Upper lobe of right lung (tissue), 1 donor: ENCODE data around the gene GDAP1L1. TPM values are rescaled to one million over a fixed set of nuclear protein-coding genes. Genes with fewer than 3 reads are reported as not detected.

Experiments
- ATAC-seq: fragments of 200-7000 bp; cut with Tn5 transposase; one replicate; pipeline ENCODE4 v1.9.1; 2020; ENCODE audit warnings: mild to moderate bottlenecking, moderate library complexity
- DNase-seq: peaks from one replicate; pipeline ENCODE4 v3.0.0-alpha.2; 2020
- H3K27ac ChIP-seq: fragments of 200-600 bp; one replicate; pipeline ENCODE4 v1.8.0; 2022
- H3K27me3 ChIP-seq: fragments of 200-600 bp; one replicate; pipeline ENCODE4 v1.8.0; 2022; ENCODE audit warnings: mild to moderate bottlenecking
- H3K36me3 ChIP-seq: fragments of 200-600 bp; one replicate; pipeline ENCODE4 v1.8.0; 2022
- H3K4me1 ChIP-seq: fragments of 200-600 bp; one replicate; pipeline ENCODE4 v1.8.0; 2022
- H3K4me3 ChIP-seq: fragments of 200-600 bp; one replicate; pipeline ENCODE4 v1.8.0; 2022; ENCODE audit warnings: mild to moderate bottlenecking
- H3K9me3 ChIP-seq: fragments of 200-600 bp; one replicate; pipeline ENCODE4 v1.8.0; 2022
- CTCF ChIP-seq: fragments of 200-600 bp; IDR thresholded peaks from one replicate; pipeline ENCODE4 v1.8.0; 2022; ENCODE audit warnings: antibody characterized with exemption
- intact Hi-C: fragments of 100-400 bp; cut with DNase I; formaldehyde crosslinking; loops from one replicate; pipeline ENCODE4 v1.11.0; 2022
- total RNA-seq: library from RNA; stranded (reverse); fragmentation: NEBNext Ultra II Directional; extraction: Animal tissue kit (Norgen Biotek cat#: 25700); gene quantifications from one replicate; pipeline ENCODE4 v1.2.1, GENCODE V29; 2021
- donor health status: DM: no; HTN: yes; CAD: no; lungs with severe emphysema.

The GDAP1L1 gene
- total RNA-seq, 1 donor from 2014 or later: not detected

DNA sequence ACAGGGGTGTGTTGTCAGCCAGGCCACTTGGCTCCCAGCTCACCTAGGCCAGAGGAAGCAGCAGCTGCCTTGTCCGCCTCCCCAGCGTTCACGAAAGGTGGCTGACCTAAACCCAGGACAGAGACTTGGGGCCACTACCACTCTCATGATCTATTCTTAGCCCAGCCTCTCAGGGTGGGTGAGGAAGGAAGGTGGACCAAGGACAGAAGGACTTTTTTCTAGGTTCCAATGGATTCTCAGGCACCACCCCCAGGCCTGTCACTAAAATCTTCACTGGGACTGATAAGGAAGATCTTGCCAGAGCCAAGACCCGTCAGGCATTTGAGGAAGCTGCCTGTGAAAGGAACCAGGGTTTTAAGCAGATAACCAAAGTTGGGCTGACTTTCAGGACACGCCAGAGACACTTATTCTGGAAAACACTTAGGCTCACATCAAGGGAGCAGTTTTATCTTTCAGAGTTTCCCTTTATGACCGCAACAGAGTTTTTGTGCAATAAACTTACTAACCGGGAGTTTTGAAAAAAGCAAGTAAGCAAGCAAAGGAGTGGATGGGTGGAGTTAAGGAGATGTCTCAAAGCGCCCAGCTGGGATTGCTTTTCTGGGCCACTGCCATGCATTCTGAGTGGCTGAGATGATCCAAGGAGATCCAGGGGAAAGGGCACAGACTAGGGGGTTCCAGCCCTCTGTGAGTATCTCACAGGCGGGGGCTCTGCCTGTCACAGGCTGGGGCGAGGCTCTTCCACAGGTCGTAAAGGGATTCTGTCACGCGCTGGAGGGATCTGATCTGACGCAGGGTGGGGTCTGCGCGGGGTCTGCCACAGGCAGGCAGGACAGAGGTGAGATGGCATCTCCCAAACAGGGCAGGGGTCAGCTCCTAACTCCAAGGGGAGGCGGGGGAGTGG lies 62.9 kb downstream of the GDAP1L1 start:
- H3K27me3 ChIP-seq: no peaks in the 10 kb centered on the region
- peaks cover 9% of the 10 kb centered on the region for H3K4me1 ChIP-seq
- peak overlapping the region; percentile 79 for H3K27ac ChIP-seq
- peak; percentile 49 for DNase-seq
- peaks cover 12% of the 10 kb centered on the region for H3K36me3 ChIP-seq
- no peaks in the 10 kb centered on the region for H3K9me3 ChIP-seq
- peak overlapping the region; percentile 97 for H3K4me3 ChIP-seq
- ATAC-seq: peak; percentile 5
- no peak for TF ChIP-seq CTCF
- intact Hi-C loops: loop anchor here (5.0 kb wide), 1 partner anchor 93 kb away; no protein-coding TSS in a partner anchor

DNA sequence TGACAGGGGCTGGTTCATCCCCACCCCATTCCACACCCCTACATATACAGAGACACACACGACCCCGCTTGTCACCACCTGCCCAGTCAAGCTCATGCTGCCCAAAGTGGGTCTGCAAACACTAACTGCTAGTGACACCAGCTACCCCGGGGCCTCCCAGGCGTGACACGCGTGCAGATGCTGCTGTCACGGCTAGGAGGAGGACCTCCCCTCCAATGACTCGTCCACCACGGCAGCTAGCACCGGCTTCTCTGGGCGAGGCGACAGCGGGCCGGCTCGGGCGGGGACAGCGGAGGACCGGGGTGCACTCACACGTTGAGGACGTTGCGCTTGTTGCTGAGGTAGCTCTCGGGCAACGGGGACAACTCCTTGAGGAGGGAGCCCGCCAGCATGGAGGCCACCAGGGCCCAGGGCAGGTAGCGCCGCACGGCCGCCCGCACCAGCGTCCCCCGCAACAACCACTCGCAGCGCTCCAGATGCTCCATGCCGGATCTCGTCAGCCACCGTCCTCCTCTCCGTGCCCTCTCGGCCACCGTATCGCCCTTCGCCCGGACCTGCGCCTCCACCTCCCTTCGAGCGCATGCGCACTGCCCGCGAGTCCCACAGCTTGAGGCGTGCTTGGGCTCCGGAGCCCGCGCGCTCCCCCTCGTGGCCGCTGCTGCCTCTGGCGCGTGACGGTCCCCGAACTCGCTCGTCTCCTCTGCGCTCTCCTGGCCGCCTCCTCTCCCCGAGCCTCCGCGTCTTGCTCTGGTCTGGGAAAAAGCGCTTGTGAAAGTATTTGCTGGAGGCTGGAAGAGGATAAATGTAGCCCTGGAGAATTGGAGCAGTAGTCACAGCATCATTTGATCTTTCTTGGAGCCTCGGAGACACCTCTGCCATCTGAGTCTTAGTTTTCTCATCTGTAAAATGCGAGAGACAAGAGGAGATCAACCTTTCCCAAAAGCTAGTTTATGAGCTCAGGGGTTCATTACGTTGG lies 63.8 kb downstream of the GDAP1L1 start, which contains the start of gene FITM2:
Gene FITM2, minus strand, starts transcription at position 539 of the 976 bp plus-strand sequence. Its CDS starts 54 bp downstream, at position 485.
- DNase-seq: peak; percentile 100
- Histone ChIP-seq H3K4me3 (peak within 1 kb of the TSS; percentile 97), H3K9me3 (no peaks in the 10 kb centered on the region), H3K4me1 (peaks cover 9% of the 10 kb centered on the region), H3K27me3 (no peaks in the 10 kb centered on the region), H3K27ac (peak within 1 kb of the TSS; percentile 79), H3K36me3 (peaks cover 11% of the 10 kb centered on the region)
- intact Hi-C loops: loop anchor here (5.0 kb wide), 1 partner anchor 94 kb away; no protein-coding TSS in a partner anchor
- TF ChIP-seq CTCF: peak; percentile 95
- ATAC-seq: peak; percentile 99

DNA sequence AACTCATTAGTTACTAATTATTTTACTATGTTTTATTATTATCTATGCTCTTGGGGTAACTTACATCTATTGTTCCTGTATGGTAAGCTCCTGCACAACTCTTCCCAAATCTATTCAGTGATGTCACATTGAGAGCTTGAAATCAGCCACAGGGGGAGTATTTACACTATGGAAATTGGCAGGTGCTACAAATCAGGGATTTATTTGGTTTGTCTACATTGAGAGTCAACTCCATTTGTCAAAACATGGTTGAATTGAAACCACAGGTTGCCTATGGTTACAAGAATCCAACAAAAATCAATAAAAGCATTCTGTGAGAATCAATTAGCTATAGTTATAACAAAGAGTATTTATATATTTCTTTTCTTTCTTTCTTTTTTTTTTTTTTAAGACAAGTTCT lies 67.8 kb downstream of the GDAP1L1 start:
- Histone ChIP-seq H3K9me3 (no peaks in the 10 kb centered on the region), H3K27me3 (peaks cover 7% of the 10 kb centered on the region), H3K4me1 (peaks cover 5% of the 10 kb centered on the region), H3K4me3 (no peak overlapping the region), H3K36me3 (no peaks in the 10 kb centered on the region), H3K27ac (no peak overlapping the region)
- TF ChIP-seq CTCF: no peak
- no peak for ATAC-seq
- no peak for DNase-seq
- intact Hi-C loops: loop anchor here (5.0 kb wide), 1 partner anchor 98 kb away; no protein-coding TSS in a partner anchor

DNA sequence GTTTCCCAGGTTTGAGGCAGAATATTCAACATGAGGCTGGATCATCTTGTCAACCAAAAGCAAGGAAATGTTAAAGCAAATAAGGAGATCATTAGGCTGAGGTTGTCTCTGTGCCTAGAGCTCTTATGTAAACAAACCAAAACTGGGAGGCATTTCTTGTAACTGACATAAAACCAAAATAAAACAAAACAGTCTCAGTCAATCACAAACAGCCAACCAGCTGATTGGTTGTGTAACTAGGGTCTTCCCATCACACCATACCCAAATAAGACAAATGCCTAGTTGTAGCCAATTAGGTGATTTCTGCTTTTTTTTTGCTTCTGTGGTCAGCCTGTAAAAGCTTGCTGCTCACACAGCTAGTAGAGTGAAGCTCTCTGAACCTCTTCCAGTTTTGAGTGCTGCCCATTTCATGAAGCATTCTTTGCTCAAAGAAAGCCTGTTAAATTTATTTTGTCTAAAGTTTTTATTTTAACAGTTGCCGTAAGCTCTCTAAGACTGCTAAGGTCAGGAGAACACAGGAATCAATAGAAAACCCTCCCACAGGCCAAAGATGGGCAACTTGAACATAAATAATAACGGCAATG lies 72.8 kb downstream of the GDAP1L1 start:
- H3K4me3 ChIP-seq: no peak overlapping the region
- H3K27ac ChIP-seq: no peak overlapping the region
- peaks cover 7% of the 10 kb centered on the region for H3K27me3 ChIP-seq
- TF ChIP-seq CTCF: no peak
- no peaks in the 10 kb centered on the region for H3K4me1 ChIP-seq
- H3K9me3 ChIP-seq: no peaks in the 10 kb centered on the region
- DNase-seq (no peak), ATAC-seq (no peak)
- intact Hi-C loops: no loop called here
- no peaks in the 10 kb centered on the region for H3K36me3 ChIP-seq

GRCh38 chr20:44324343-44324742 lies 77.2 kb downstream of the GDAP1L1 start:
- H3K27me3 ChIP-seq: peaks cover 22% of the 10 kb centered on the region
- ATAC-seq: peak; percentile 31
- H3K36me3 ChIP-seq: no peaks in the 10 kb centered on the region
- no peaks in the 10 kb centered on the region for H3K9me3 ChIP-seq
- H3K4me3 ChIP-seq: no peak overlapping the region
- TF ChIP-seq CTCF: no peak
- intact Hi-C loops: no loop called here
- DNase-seq: no peak
- H3K4me1 ChIP-seq: peaks cover 5% of the 10 kb centered on the region
- no peak overlapping the region for H3K27ac ChIP-seq
